GM11168 (cell line): ENCODE measurements around the gene SMOC2.
"Not testable (repeated sequence)": the region's sequence is repeated elsewhere in the genome, so short reads cannot be mapped to it uniquely, and the experiment has no call there.

Source experiments
- in situ Hi-C: fragments of 300-500 bp; cut with MboI; formaldehyde crosslinking; loops from one replicate; pipeline ENCODE4 v1.12.0; 2022; ENCODE audit warnings: low sequenced_read_pairs; ENCODE audit not compliant: unreplicated experiment

Gene SMOC2

GRCh38 chr6:168560126-168560525 lies 119.1 kb downstream of the SMOC2 start:
- in situ Hi-C loops: no loop called here

GRCh38 chr6:168562576-168563151 lies 121.7 kb downstream of the SMOC2 start:
- in situ Hi-C loops: no loop called here

- in situ Hi-C loops: no loop called here
These were observed 122.7 kb downstream of the SMOC2 start for GRCh38 chr6:168563656-168564055.

- in situ Hi-C loops: no loop called here
These were observed 124.1 kb downstream of the SMOC2 start for GRCh38 chr6:168565112-168565511.

- in situ Hi-C loops: no loop called here
These were observed 129.2 kb downstream of the SMOC2 start for GRCh38 chr6:168570211-168570610.

- in situ Hi-C loops: no loop called here
These were observed 130.3 kb downstream of the SMOC2 start for GRCh38 chr6:168571268-168571667.

- in situ Hi-C loops: not testable (repeated sequence)
These were observed 132.4 kb downstream of the SMOC2 start for GRCh38 chr6:168573276-168573835.

- in situ Hi-C loops: no loop called here
These were observed 133.2 kb downstream of the SMOC2 start for GRCh38 chr6:168574075-168574698.

GRCh38 chr6:168574699-168575195 lies 133.8 kb downstream of the SMOC2 start:
- in situ Hi-C loops: no loop called here

- in situ Hi-C loops: no loop called here
These were observed 134.5 kb downstream of the SMOC2 start for GRCh38 chr6:168575346-168576098.

GRCh38 chr6:168576388-168576787 lies 135.4 kb downstream of the SMOC2 start:
- in situ Hi-C loops: no loop called here

- in situ Hi-C loops: no loop called here
These were observed 136.5 kb downstream of the SMOC2 start for GRCh38 chr6:168577496-168577895.

- in situ Hi-C loops: no loop called here
These were observed 137.1 kb downstream of the SMOC2 start for GRCh38 chr6:168578036-168578435.

GRCh38 chr6:168581236-168581635 lies 140.3 kb downstream of the SMOC2 start:
- in situ Hi-C loops: no loop called here

- in situ Hi-C loops: no loop called here
These were observed 140.7 kb downstream of the SMOC2 start for GRCh38 chr6:168581706-168582105.

GRCh38 chr6:168582571-168582981 lies 141.6 kb downstream of the SMOC2 start:
- in situ Hi-C loops: no loop called here

GRCh38 chr6:168583126-168583525 lies 142.1 kb downstream of the SMOC2 start:
- in situ Hi-C loops: no loop called here

GRCh38 chr6:168583821-168584220 lies 142.8 kb downstream of the SMOC2 start:
- in situ Hi-C loops: no loop called here

- in situ Hi-C loops: no loop called here
These were observed 143.3 kb downstream of the SMOC2 start for GRCh38 chr6:168584249-168584648.

- in situ Hi-C loops: no loop called here
These were observed 143.7 kb downstream of the SMOC2 start for GRCh38 chr6:168584671-168585070.

- in situ Hi-C loops: no loop called here
These were observed 144.5 kb downstream of the SMOC2 start for GRCh38 chr6:168585441-168585840.
